Uterus (tissue), 2 donors: ENCODE results near the gene PNMA3.
"Not testable (repeated sequence)": the region's sequence is repeated elsewhere in the genome, so short reads cannot be mapped to it uniquely, and the experiment has no call there.

Source experiments
- CTCF ChIP-seq, 4 experiments: fragments of 200-600 bp in 2 of 4; fragments of 450-650 bp in 2 of 4; sonication (generic) in 2 of 4; IDR thresholded peaks; one replicate each; pipeline ENCODE4 v1.5.1; 2016 to 2019; ENCODE audit warnings: antibody characterized with exemption in 4 of 4, mild to moderate bottlenecking in 2 of 4, moderate library complexity in 1 of 4
- POLR2A ChIP-seq, 2 donors: fragments of 450-650 bp; IDR thresholded peaks; one replicate each; pipeline ENCODE4 v1.6.1; 2016; ENCODE audit warnings: antibody characterized with exemption in 2 of 2, mild to moderate bottlenecking in 1 of 2, moderate library complexity in 1 of 2

DNA sequence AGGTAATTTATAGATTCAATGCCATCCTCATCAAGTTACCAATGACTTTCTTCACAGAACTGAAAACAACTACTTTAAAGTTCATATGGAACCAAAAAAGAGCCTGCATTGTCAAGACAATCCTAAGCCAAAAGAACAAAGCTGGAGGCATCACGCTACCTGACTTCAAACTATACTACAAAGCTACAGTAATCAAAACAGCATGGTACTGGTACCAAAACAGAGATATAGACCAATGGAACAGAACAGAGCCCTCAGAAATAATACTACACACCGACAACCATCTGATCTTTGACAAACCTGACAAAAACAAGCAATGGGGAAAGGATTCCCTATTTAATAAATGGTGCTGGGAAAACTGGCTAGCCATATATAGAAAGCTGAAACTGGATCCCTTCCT lies 39.1 kb upstream of the PNMA3 start:
- TF ChIP-seq CTCF, POLR2A (IDR thresholded peaks at IDR 0.05): not testable (repeated sequence)
